GM21786 (cell line): ENCODE results near the gene TMEM72.
A peak's percentile ranks its signal among the peaks of the same experiment; 100 is the strongest.

Experiments used
- ATAC-seq: cut with Tn5 transposase; IDR thresholded peaks from one replicate; pipeline ENCODE4 v1.9.1; 2021; ENCODE audit not compliant: unreplicated experiment

TMEM72 gene

DNA sequence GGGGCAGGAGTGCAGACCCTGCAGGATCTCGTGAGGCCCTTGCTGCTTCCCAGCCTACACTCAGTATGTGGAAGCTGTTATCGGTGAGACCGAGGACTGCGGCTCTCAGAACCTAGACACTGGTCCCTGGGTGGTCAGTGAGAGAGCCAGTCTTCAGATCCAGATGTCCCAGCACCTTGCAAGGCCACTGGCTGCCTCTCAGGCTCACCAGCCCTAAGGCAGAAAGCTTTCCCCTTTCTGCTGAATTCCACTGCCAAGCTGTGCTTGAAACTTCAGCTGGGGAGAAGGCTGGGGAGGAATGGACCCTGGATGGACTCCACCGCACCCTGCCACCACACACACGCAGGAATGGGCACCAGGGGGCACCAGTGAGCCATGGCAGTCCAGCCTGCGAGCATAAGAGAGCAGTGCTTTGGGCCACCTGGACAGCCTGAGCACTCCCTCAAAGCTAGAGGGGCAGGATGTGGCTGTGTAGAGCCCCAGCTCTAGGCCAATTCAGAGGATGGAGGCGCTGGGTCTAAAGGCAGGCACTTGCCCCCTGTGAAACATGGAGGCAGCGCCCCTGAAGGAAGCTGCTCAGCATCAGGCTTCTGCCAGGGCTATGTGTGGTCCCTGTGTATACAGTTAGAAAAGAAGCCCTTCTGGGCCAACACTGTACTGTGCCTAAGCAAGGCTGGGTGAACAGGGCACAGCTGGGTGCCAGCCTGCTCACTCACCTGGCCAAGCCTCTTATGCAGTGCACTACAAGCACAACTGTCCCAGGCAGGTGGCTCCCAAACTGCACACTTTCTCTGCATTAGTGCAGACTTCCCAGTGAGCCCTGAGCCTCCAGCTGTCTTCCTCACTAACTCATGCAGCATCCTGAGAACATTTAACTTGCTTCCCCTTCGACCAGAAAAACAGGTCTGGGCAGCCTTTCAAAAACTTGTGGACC, 21.6 kb downstream of the TMEM72 start:
- ATAC-seq: peak; percentile 97

DNA sequence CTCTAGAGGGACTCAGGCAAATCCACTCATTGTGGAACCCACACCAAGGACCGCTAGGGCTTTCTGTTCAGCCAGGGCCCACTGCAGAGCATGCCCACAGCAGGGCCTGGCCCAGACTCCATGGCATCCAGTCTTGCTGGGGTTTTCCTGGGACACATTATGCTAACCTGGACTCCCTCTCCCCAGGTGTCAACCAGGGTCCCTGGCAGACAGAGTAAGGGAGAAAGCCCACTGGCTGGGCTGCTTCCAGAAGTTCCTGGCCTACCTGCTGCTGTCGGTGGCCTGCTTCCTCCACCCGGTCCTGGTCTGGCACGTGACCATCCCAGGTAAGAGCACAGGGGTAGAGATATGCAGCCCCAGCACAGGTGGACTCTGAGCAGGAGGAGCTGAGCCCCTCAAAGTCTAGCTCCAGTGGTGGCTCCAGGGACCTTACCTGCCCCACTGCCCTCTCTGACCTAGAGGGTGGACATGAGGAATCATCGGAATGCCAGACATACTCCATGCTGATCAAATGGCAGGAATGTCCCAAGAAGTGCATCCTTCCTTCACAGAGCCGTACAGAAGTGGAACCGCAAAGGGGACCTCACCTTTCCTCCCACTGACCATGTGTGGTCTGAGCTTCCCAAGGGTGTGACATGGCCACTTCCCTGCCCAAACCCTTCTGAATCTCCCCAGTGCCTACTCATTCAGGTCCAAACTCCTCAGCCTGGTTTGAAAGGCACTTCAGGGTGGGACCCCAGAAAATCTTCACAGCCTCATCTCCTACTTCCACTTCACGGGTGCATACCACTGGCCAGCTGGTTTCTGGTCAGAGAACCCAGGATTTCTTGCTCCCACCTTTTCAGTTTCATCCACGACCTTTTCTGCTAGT, 22.5 kb downstream of the TMEM72 start:
- ATAC-seq: no peak

DNA sequence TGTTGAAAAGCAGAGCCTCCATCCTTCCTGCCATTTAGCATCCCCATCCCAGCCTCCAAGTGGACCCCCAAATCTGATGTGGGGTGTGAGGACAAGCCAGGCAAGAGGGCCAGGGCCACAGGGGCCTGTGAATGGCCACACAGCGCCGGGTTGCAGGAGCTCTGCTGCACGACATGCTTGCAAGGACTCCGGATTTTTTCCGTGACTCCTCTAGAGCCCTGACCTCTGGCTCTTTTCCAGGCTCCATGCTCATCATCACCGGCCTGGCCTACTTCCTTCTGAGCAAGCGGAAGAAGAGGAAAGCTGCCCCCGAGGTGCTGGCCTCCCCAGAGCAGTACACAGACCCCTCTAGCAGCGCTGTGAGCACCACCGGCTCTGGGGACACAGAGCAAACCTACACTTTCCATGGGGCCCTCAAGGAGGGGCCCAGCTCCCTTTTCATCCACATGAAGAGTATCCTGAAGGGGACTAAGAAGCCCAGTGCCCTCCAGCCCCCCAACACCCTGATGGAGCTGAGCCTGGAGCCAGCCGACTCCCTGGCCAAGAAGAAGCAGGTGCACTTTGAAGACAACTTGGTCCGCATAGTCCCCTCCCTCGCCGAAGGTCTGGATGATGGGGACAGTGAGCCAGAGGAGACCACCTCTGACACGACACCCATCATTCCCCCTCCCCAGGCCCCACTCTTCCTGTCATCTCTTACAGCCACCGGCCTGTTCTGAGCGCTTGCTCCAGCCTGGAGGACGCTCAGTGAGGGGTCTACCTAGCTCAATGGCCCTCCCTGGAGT, 23.5 kb downstream of the TMEM72 start:
- no peak for ATAC-seq

- ATAC-seq: no peak
Measured at GRCh38 chr10:44935201-44935965, 24.2 kb downstream of the TMEM72 start.

- ATAC-seq: no peak
Measured at GRCh38 chr10:44935966-44936295, 24.8 kb downstream of the TMEM72 start.

- ATAC-seq: no peak
Measured at GRCh38 chr10:44936314-44936975, 25.3 kb downstream of the TMEM72 start.

DNA sequence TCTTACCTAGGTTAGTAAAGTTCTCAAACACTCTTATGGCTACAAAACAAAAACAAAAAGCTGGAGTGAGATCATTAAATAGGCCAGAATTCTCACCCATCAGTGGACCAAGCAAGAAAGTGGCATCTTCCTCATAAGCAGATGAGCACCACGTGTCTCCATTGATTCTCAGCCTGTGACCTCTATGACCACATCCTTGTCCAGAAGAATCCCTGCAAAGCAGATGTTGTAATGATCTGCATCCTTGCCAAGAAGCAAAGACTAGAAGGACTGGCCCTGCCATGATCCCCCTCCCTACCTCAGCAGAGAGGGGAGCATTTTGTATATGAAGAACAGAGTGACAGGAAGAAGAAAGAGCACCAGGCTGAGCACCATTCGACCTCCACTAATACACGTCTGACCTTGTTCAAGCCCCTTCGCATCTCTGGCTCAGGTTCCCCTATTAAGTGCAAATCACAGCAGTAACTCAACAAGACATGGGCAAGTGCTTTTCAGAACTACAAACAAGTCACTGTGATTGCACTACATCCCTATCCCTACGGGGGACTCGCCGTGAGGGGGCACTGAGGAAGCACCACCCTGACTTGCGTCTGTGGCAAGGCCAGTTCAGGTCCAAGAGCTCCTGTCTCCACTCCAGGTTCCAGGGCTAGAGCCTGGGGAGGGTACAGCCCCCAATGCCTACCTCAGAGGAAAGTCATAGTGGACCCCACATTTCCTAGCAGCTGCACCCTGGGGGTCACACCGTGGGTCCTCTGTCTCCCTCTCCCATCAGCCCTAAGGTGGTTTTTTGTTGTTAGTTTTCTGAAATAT, 26.3 kb downstream of the TMEM72 start:
- ATAC-seq: no peak

DNA sequence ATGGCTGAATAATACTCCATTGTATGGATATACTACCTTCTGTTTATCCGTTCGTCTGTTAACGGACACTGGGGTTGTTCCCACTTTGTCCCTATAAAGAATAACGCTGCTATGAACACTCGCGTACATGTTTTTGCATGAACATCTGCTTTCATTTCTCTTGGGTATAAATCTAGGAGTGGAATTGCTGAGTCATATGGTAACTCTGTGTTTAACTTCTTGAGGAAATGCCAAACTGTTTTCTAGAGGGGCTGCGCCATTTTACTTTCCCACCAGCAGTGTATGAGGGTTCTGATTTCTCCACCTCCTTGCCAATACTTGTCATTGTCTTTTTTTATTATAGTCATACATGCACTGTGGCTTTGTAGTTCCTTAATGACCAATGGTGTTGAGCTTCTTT, 27.8 kb downstream of the TMEM72 start:
- ATAC-seq: no peak

- no peak for ATAC-seq
Measured at GRCh38 chr10:44939691-44940401, 28.7 kb downstream of the TMEM72 start.

- ATAC-seq: no peak
Measured at GRCh38 chr10:44944354-44944753, 33.2 kb downstream of the TMEM72 start.

DNA sequence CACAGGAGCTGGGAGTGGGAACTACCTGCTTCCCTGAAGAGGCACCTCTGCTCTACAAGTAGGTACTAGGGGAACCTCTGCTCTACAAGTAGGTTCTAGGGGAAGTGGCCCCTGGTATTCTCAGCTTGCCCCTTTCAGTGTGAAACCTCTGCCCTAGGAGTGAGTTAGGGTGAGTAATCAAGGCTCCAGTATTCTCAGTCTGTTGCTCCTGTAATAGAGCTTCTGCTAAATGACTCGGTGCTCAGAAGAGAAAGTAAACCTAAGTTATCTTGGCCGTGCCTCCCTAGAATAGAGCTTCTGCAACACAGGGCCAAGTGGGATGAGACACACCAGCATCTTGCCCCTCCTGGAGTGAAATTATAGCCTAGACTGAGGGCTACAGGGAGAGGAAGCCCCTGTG, 35.1 kb downstream of the TMEM72 start:
- ATAC-seq: peak; percentile 59

DNA sequence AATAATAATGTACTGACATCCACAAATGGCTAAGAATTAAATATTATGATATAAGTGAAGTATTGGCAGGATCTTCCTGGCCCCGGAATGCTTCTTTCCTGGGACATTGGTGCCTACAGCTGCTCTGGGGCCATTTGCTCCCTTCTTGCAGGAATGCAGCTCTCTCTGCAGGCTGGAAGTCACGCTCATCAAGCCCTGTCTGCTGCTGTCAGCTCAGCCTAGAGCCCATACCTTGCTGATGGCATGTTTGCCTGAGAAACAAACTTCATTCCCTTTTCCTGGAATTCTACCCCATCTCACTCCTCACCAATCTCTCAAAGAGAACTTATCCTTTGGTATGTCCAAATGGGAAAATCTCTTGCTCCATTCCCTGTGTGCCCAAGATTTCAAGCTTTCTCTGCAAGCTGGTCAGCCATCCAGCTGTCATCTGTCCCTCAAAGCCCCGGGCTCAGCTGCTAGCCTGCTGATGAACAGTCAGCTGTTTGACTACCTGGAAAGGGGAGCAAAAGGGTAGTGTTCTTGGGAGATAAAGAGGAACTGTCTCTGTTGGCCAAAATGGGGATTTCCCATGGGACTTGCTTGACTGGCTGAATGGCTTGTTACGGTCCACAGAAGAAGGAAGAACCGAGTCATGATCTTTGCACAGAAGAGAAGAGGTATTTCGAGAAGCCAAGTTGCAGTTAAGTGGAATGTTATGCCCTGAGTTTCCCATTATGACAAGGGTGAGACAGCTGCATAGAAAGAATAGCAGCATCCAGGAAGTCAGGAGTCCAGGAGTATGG, 36.4 kb downstream of the TMEM72 start:
- peak; percentile 60 for ATAC-seq

DNA sequence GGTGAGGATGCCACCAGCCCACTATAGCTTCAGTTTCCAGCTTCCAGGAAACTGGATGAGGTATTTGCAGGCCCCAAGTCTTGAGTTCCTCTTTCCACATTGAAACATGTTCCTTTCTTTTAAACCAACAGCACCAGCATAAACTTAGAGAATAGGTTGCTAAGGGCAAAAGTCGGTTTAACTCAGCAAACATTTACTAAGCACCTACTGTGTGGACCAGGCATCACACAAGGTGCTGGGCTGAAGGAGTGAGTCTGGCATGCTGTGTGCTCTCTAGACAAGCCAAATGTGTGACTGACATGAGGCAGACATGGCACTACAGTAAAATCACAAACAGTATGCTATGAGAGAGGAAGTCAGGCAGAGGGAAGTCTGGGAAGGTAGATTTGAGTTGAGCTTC, 37.5 kb downstream of the TMEM72 start:
- no peak for ATAC-seq

GRCh38 chr10:44949127-44949802, 38.1 kb downstream of the TMEM72 start:
- no peak for ATAC-seq

DNA sequence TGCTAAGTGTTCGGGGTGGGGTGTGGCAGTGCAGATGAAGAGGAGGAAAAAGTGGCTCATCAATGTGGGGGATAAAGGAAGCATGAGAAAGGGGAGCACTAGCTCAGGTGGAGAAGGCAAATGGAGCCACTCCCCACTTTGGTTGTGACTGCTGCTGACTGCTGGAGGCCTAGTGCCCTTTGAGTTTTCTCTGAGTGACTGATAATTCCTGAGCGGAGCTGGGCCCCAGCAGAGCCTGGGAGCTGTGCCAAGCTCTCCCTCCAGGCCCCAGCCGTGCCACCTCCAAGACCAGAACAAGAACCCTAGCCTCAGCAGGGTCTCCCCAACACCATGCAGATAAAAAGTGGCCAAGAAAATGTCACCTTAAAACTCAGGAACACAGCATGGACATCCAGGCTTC, 38.8 kb downstream of the TMEM72 start:
- no peak for ATAC-seq

DNA sequence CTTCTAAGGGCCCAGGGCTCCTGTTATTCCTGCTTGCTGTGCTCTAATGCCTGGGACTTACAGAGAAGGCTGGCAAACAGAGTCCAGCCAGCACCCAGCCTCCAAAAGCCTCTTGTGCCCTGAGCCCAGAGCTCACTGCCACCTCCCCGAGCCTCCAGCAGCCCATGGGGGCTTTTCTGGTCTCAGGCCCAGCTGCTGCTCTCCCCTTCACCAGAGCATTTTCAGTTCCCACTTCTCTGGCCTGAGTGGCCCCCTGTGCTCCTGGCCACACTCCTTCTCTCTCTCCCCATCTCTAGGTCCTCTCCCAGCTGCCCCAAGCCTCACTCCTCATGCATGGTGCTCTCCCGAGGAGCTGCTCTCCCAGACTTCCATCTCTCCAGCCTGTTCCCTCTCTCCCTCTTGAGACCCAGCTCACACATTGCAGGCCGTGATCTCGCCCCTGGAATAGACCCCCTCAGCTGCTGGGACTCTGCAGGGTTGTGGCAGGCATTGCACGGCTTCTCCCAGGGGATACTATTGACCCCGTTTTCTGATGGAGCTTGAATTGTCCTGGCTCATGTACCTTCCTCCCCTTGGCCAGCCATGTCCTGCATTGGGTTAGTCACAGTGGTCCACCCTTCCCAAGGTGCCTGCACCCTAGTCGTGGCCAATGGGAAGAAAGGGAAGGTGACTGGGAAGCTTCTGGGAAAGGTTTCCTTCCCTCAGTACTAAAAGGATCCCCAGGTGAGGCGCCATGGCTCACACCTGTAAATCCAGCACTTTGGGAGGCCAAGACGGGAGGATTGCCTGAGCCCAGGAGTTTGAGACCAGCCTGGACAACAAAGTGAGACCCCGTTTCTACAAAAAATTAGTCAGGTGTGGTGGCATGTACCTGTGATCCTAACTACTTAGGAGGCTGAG, 39.4 kb downstream of the TMEM72 start:
- no peak for ATAC-seq
